ENCODE data around the gene DGKH.

Gene DGKH

GRCh38 chr13:42219876-42220275 is 171.4 kb downstream of the DGKH start:
- Histone ChIP-seq H2AFZ (ENCODE audit: low read length) (no peak overlapping the region), H3K4me3 (ENCODE audit: low read length, poor library complexity, severe bottlenecking) (no peak overlapping the region), H3K4me1 (ENCODE audit: insufficient read depth, low read length, poor library complexity, severe bottlenecking) (no peaks in the 10 kb centered on the region), H3K79me2 (ENCODE audit: insufficient read depth, low read length) (no peaks in the 10 kb centered on the region), H3K27me3 (ENCODE audit: insufficient read depth, low read length, poor library complexity, severe bottlenecking) (no peaks in the 10 kb centered on the region), H3K36me3 (ENCODE audit: insufficient read depth, low read length) (peaks cover 13% of the 10 kb centered on the region; the same call in 1 of the 2 replicates), H3K9ac (ENCODE audit: low read depth, low read length, poor library complexity, severe bottlenecking) (no peak overlapping the region), H3K9me2 (replicated peaks; ENCODE audit: low read depth, low read length) (no peaks in the 10 kb centered on the region), H3F3A (ENCODE audit: low read depth) (no peaks in the 10 kb centered on the region), H4K20me1 (ENCODE audit: insufficient read depth, low read length, poor library complexity, severe bottlenecking) (no peaks in the 10 kb centered on the region), H3K9me3 (ENCODE audit: insufficient read depth, low read depth, low read length) (no peaks in the 10 kb centered on the region), H3K4me2 (ENCODE audit: low read depth, low read length, poor library complexity, severe bottlenecking) (no peak overlapping the region)
- TF ChIP-seq EZH2phosphoT487 (IDR thresholded peaks at IDR 0.05; ENCODE audit: borderline replicate concordance) (no peak), CTCF (conservative IDR thresholded peaks at IDR 0.05; ENCODE audit: low read length) (no peak)

DNA sequence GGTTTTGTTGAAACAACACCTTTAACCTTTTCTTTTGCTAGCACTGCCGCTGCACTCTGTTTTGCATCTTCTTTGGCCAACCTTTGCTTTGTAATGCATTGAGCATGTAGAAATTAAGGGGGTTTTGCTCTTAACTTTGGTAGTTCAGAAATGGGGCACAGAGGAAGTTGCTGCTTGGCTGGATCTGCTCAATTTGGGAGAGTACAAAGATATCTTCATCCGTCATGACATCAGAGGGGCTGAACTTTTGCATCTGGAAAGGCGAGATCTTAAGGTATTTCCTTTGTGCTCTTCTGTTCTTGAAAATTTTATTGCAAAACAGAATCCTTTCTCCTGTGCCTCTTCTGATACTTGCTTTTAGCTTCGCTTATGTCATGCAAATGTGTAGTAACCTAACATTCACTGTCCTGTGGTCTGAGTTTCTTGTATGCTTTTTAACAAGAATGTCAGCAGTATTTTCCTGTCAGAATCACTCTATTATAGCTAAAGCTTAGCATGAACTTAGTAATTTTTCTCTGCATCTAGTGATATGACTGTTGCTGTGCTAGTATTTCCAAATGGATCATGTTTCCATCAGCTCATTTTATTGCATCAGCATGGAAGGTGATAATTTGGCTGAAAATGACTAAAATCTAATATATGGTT is 172.8 kb downstream of the DGKH start:
- no peak overlapping the region for H3K4me3 ChIP-seq (ENCODE audit: low read length, poor library complexity, severe bottlenecking)
- H3K9ac ChIP-seq (ENCODE audit: low read depth, low read length, poor library complexity, severe bottlenecking), result no peak overlapping the region
- peaks cover 17% of the 10 kb centered on the region; the same call in 1 of the 2 replicates for H3K36me3 ChIP-seq (ENCODE audit: insufficient read depth, low read length)
- no peaks in the 10 kb centered on the region for H3K9me3 ChIP-seq (ENCODE audit: insufficient read depth, low read depth, low read length)
- H3F3A ChIP-seq (ENCODE audit: low read depth), result no peaks in the 10 kb centered on the region
- H3K9me2 ChIP-seq (replicated peaks; ENCODE audit: low read depth, low read length), result no peaks in the 10 kb centered on the region
- no peaks in the 10 kb centered on the region for H3K79me2 ChIP-seq (ENCODE audit: insufficient read depth, low read length)
- TF ChIP-seq EZH2phosphoT487 (IDR thresholded peaks at IDR 0.05; ENCODE audit: borderline replicate concordance) (no peak), CTCF (conservative IDR thresholded peaks at IDR 0.05; ENCODE audit: low read length) (no peak)
- H3K27me3 ChIP-seq (ENCODE audit: insufficient read depth, low read length, poor library complexity, severe bottlenecking), result no peaks in the 10 kb centered on the region
- H2AFZ ChIP-seq (ENCODE audit: low read length), result no peak overlapping the region
- no peak overlapping the region for H3K4me2 ChIP-seq (ENCODE audit: low read depth, low read length, poor library complexity, severe bottlenecking)
- H4K20me1 ChIP-seq (ENCODE audit: insufficient read depth, low read length, poor library complexity, severe bottlenecking), result no peaks in the 10 kb centered on the region
- H3K4me1 ChIP-seq (ENCODE audit: insufficient read depth, low read length, poor library complexity, severe bottlenecking), result no peaks in the 10 kb centered on the region

- Histone ChIP-seq H4K20me1 (ENCODE audit: insufficient read depth, low read length, poor library complexity, severe bottlenecking) (no peaks in the 10 kb centered on the region), H3F3A (ENCODE audit: low read depth) (no peaks in the 10 kb centered on the region), H2AFZ (ENCODE audit: low read length) (no peak overlapping the region), H3K36me3 (ENCODE audit: insufficient read depth, low read length) (peaks cover 17% of the 10 kb centered on the region; the same call in 1 of the 2 replicates), H3K27me3 (ENCODE audit: insufficient read depth, low read length, poor library complexity, severe bottlenecking) (no peaks in the 10 kb centered on the region), H3K9me3 (ENCODE audit: insufficient read depth, low read depth, low read length) (no peaks in the 10 kb centered on the region), H3K4me2 (ENCODE audit: low read depth, low read length, poor library complexity, severe bottlenecking) (no peak overlapping the region), H3K9ac (ENCODE audit: low read depth, low read length, poor library complexity, severe bottlenecking) (no peak overlapping the region), H3K79me2 (ENCODE audit: insufficient read depth, low read length) (no peaks in the 10 kb centered on the region), H3K4me3 (ENCODE audit: low read length, poor library complexity, severe bottlenecking) (no peak overlapping the region), H3K9me2 (replicated peaks; ENCODE audit: low read depth, low read length) (no peaks in the 10 kb centered on the region), H3K4me1 (ENCODE audit: insufficient read depth, low read length, poor library complexity, severe bottlenecking) (no peaks in the 10 kb centered on the region)
- TF ChIP-seq CTCF (conservative IDR thresholded peaks at IDR 0.05; ENCODE audit: low read length), result no peak
- TF ChIP-seq EZH2phosphoT487 (IDR thresholded peaks at IDR 0.05; ENCODE audit: borderline replicate concordance), result no peak
These were observed 175.2 kb downstream of the DGKH start for GRCh38 chr13:42223681-42224080.
